Uterus (tissue), 2 donors: Measurements from ENCODE around the gene FOXN1.

Source experiments
- CTCF ChIP-seq, 4 experiments: fragments of 200-600 bp in 2 of 4; fragments of 450-650 bp in 2 of 4; sonication (generic) in 2 of 4; IDR thresholded peaks; one replicate each; pipeline ENCODE4 v1.5.1; 2016 to 2019; ENCODE audit warnings: antibody characterized with exemption in 4 of 4, mild to moderate bottlenecking in 2 of 4, moderate library complexity in 1 of 4
- POLR2A ChIP-seq, 2 donors: fragments of 450-650 bp; IDR thresholded peaks; one replicate each; pipeline ENCODE4 v1.6.1; 2016; ENCODE audit warnings: antibody characterized with exemption in 2 of 2, mild to moderate bottlenecking in 1 of 2, moderate library complexity in 1 of 2

DNA sequence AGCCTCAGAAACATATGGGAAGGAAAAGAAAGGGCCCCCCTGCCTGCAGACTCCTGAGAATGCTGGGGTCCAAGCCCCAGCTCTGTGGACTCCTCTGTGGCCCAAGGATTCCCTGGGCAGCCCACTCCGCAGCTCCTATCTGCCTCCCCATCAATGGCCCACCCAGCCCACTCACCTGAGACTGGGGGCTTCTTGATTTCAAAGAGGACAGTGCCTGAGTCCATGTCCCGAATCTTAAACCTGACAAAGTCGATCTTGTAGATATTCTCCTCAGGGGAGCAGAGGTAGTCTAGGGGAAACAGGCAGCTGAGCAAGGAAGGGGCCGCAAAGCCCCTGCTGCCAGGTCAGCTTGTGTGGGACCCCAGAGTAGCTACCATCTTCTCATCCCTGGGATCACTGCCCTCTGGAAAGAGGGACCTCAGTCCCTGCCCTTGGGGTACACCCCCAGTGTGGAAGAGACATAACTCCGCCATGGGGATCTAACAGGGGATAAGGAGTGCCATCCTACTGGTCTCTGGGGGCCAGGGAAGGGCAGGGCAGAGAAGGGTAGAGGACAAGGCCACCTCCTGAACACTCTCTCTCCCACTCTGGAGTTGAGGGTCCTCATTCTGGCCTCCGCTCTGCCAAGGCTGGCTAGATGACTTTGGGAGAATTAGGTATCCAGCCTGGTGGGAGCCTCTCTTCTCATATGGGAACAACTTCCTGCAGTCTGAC is 42.4 kb downstream of the FOXN1 start:
- TF ChIP-seq CTCF (IDR thresholded peaks at IDR 0.05) = no peak
- no peak for TF ChIP-seq POLR2A (IDR thresholded peaks at IDR 0.05)
